RWPE2 (cell line): ENCODE data around the gene HEYL.

Source experiments
- ATAC-seq: fragments of 200-7000 bp; cut with Tn5 transposase; 3 replicates; pipeline ENCODE4 v1.9.1; 2021; ENCODE audit warnings: low read depth
- DNase-seq: peaks from one replicate; pipeline ENCODE4 v3.0.0-alpha.2; 2020; ENCODE audit warnings: low spot score
- H3K27ac ChIP-seq: fragments of 450-650 bp; 2 replicates; pipeline ENCODE4 v1.5.1; 2017; ENCODE audit warnings: mild to moderate bottlenecking; ENCODE audit not compliant: poor library complexity, severe bottlenecking
- H3K27me3 ChIP-seq: fragments of 250-450 bp; sonication (Bioruptor Pico); 2 replicates; pipeline ENCODE4 v1.5.1; 2021; ENCODE audit warnings: mild to moderate bottlenecking, moderate library complexity; ENCODE audit not compliant: insufficient read depth, poor library complexity, severe bottlenecking
- H3K36me3 ChIP-seq: fragments of 250-450 bp; sonication (Bioruptor Pico); 2 replicates; pipeline ENCODE4 v1.5.1; 2020; ENCODE audit warnings: low read depth, mild to moderate bottlenecking, moderate library complexity
- H3K4me1 ChIP-seq: fragments of 250-450 bp; sonication (Bioruptor Pico); 2 replicates; pipeline ENCODE4 v1.5.1; 2021; ENCODE audit warnings: mild to moderate bottlenecking, moderate library complexity; ENCODE audit not compliant: insufficient read depth, poor library complexity, severe bottlenecking
- H3K4me3 ChIP-seq: fragments of 250-450 bp; sonication (Bioruptor Pico); 2 replicates; pipeline ENCODE4 v1.5.1; 2021; ENCODE audit warnings: mild to moderate bottlenecking, moderate library complexity; ENCODE audit not compliant: severe bottlenecking
- H3K9me3 ChIP-seq: fragments of 250-450 bp; sonication (Bioruptor Pico); 2 replicates; pipeline ENCODE4 v1.5.1; 2021; ENCODE audit warnings: mild to moderate bottlenecking, moderate library complexity; ENCODE audit not compliant: severe bottlenecking
- TF ChIP-seq, protein P1 (sequence below): fragments of 450-650 bp; IDR thresholded peaks from one replicate; pipeline ENCODE4 v1.5.1; 2017; ENCODE audit warnings: mild to moderate bottlenecking, moderate library complexity; ENCODE audit not compliant: poor library complexity, severe bottlenecking

Gene HEYL

DNA sequence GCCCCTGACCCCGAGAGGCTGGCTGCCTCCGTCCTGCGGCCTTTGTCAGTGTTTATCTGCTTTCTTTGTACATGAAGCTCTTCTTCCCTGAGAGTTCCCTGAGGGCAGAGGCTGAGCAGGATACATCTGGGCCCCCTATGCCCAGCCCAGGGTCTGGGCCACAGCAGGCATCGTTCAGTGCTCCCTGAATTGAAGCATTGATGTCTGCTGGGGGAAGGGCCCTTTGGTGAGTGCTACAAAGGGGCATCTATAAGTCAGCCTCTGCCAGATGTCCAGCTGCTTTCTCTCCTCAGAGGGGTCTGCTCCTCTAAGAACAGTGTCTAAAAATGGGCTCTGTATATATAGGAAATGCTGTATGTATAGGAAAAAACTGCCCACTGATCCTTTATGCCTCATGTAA lies 2.1 kb downstream of the HEYL start:
- Histone ChIP-seq H3K27me3 (no peaks in the 10 kb centered on the region), H3K27ac (no peak overlapping the region), H3K36me3 (no peaks in the 10 kb centered on the region), H3K9me3 (no peaks in the 10 kb centered on the region), H3K4me3 (no peak overlapping the region), H3K4me1 (no peaks in the 10 kb centered on the region)
- DNase-seq = no peak
- TF ChIP-seq, protein P1, sequence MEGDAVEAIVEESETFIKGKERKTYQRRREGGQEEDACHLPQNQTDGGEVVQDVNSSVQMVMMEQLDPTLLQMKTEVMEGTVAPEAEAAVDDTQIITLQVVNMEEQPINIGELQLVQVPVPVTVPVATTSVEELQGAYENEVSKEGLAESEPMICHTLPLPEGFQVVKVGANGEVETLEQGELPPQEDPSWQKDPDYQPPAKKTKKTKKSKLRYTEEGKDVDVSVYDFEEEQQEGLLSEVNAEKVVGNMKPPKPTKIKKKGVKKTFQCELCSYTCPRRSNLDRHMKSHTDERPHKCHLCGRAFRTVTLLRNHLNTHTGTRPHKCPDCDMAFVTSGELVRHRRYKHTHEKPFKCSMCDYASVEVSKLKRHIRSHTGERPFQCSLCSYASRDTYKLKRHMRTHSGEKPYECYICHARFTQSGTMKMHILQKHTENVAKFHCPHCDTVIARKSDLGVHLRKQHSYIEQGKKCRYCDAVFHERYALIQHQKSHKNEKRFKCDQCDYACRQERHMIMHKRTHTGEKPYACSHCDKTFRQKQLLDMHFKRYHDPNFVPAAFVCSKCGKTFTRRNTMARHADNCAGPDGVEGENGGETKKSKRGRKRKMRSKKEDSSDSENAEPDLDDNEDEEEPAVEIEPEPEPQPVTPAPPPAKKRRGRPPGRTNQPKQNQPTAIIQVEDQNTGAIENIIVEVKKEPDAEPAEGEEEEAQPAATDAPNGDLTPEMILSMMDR = no peak
- no peak for ATAC-seq

DNA sequence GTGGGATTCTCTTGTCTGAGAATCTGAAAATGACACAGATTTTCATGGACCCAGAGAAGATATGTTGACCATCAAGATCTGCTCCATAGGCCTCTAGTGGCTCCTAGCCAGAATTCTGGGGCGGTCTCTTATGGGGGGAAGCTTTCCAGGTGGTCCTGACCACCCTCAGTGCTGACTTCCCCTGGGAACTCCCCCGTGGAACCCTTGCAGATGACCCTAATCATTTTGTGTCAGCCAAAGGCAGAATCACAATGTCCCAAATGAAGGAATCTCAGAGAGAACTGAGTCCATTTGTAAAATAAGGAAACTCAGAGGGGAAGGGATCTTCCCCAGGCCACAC lies 3.6 kb downstream of the HEYL start:
- TF ChIP-seq, protein P1 = no peak
- no peaks in the 10 kb centered on the region for H3K27me3 ChIP-seq

DNA sequence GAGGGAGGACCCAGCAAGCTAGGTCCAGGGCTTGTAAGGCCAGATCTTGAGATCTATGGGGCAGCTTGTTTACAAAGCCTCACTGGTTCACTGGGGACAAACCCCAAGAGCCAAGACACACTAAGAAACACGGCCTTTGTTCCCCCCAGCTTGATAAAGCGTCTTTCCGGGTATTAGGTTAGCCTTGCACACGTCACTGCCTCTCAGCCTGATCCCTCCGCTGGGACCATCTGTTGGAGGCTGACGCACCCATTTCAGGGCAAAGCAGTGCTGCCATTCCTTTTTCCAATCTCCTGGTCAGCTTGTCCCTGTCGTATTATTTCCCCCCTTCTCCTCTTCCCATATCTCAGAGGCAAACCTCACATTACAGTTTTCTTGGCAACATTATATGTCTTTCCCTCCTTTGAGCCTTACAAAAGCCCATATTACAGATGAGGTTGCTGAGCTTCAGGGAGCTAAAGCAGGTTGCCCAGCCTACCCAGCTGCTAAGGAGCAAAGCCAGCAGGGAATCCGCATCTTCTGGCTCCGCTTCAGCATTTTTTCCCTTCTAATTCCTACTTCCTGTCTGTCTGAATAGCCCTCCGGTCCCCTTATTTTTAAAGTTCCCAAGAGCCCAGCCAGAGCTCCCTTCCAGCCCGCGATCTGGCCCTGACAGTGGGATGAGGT lies 4.1 kb downstream of the HEYL start:
- no peak for ATAC-seq
- Histone ChIP-seq H3K36me3 (no peaks in the 10 kb centered on the region), H3K4me1 (no peaks in the 10 kb centered on the region), H3K27me3 (no peaks in the 10 kb centered on the region), H3K27ac (no peak overlapping the region), H3K9me3 (no peaks in the 10 kb centered on the region), H3K4me3 (no peak overlapping the region)
- TF ChIP-seq, protein P1 = no peak
- DNase-seq = no peak

More for the DNA sequence above, 3.6 kb downstream of the HEYL start:
- no peaks in the 10 kb centered on the region for H3K9me3 ChIP-seq
- H3K27ac ChIP-seq = no peak overlapping the region
- no peaks in the 10 kb centered on the region for H3K4me1 ChIP-seq
- ATAC-seq = no peak
- H3K36me3 ChIP-seq = no peaks in the 10 kb centered on the region
- DNase-seq = no peak
- H3K4me3 ChIP-seq = no peak overlapping the region

DNA sequence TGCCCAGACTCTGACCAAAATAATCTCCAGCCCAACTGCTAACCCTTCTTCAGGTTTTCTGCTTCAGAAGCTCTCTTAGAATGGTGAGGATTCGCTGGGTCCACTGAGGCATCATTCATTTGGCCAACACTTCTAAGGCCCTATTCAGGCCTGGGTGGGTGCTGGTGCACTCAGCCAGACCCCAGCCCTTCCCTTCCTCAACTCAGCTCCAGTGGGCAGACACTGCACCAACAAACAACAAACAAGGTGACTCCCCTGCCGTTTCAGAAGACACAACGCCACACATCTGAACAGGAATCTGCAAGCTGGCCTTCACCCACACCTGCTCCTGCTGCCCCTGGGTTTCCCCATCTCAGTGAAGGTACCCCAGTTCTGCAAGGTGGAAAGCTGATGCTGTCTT lies 6.0 kb downstream of the HEYL start:
- no peak for ATAC-seq
- no peak overlapping the region for H3K4me3 ChIP-seq
- H3K9me3 ChIP-seq = no peaks in the 10 kb centered on the region
- DNase-seq = no peak
- no peaks in the 10 kb centered on the region for H3K36me3 ChIP-seq
- no peaks in the 10 kb centered on the region for H3K27me3 ChIP-seq
- TF ChIP-seq, protein P1 = no peak
- no peaks in the 10 kb centered on the region for H3K4me1 ChIP-seq
- no peak overlapping the region for H3K27ac ChIP-seq

DNA sequence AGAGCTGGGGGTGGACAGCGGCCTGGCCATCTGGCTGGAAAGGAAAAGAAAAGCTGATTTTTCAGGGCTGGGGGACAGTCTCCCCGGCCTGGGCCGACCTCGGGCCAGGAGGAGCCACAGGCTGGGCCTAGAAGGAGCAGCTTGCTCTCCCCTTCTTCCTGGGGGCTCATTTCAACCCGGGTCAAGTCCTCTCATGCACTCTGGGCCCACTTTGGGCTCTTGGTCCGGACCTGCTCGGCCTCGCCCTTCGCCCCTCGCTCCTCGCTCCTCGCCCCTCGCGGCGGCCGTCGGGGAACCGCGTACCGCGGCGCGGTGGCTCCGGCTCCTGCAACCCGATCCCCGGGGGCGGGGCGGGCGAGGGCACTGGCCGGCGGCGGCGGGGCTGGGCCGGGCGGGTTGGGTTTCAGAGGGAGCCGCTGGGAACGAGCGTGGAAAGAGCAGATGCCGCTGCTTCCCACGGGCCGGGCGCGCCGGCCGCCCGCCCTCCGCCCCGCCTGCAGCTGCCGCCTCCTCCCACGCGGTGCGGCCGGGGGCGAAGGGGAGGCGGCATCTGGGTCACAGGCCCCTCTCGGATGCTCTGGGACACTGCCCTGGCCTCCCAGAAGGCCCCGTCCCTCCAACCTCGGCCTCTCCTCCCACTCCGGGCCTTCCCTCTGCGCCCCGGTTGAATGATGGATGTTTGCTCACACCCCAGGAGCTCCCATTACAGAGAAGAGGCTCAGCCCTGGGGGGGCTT lies 6.6 kb downstream of the HEYL start:
- peak; percentile 75 for ATAC-seq
- Histone ChIP-seq H3K27me3 (no peaks in the 10 kb centered on the region), H3K27ac (no peak overlapping the region), H3K9me3 (no peaks in the 10 kb centered on the region), H3K36me3 (no peaks in the 10 kb centered on the region), H3K4me1 (no peaks in the 10 kb centered on the region), H3K4me3 (no peak overlapping the region)
- TF ChIP-seq, protein P1 = no peak
- no peak for DNase-seq
